ENCODE measurements around the gene GRPR. TPM values are rescaled to one million over a fixed set of nuclear protein-coding genes. Genes with fewer than 3 reads are reported as not detected.

GRPR gene
- total and polyA plus RNA-seq, 12 donors, result 0.03 to 0.57 (median 0.28) TPM; not detected in 1

DNA sequence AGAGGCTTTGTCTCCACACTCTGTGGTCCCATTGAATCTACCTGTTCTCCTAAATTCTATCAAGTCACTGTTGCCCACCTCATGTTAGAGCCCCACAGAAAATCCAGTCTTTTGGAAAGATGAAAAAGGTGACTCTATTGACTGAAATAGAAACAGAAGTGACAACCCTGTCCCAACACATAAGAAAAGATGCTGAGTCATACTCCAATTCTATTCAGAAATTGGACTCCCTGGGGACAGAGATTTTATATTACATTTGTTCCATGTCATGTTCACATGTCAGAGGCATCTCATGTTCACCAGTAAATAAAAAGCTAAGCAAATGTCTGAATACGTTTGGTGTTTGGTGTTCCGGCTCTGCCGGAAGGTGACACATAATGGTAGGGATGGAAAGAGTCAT lies 2.9 kb upstream of the GRPR start:
- WGBS, 2 donors, result 90 to 94% methylated on average over 3 of the region's 3 CpGs
- DNase-seq, result no peak
- Histone ChIP-seq H3K27me3 (peaks cover 0 to 35% (median 0%) of the 10 kb centered on the region in 7 donors), H3K4me3 (no peak overlapping the region), H3K27ac (no peak overlapping the region), H3K4me1 (peaks cover 0 to 3% (median 0%) of the 10 kb centered on the region in 9 donors), H3K36me3 (no peaks in the 10 kb centered on the region), H3K9me3 (peaks cover 0 to 22% (median 0%) of the 10 kb centered on the region in 11 donors)
- intact Hi-C loops (cut with DNase I), result loop anchor here in 8 of 10 donors (5.0 to 10.0 kb wide), 4 partner anchors 314 to 554 kb away; no protein-coding TSS in a partner anchor
- no peak for ATAC-seq
- no peak for TF ChIP-seq CTCF (IDR thresholded peaks at IDR 0.05)

DNA sequence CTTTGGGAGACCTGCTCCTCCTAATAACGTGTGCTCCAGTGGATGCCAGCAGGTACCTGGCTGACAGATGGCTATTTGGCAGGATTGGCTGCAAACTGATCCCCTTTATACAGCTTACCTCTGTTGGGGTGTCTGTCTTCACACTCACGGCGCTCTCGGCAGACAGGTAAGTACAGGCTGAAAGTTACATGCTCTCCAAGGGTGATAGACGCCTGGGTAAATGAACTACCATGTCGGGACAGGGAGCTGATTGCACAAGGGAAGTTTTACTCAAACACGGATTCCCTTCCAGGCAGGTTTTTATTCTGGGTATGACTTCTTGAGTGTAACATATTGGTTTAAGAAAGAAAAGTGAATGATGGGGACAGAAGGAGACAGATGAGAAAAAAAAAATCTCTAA lies 836 bp downstream of the GRPR start:
- DNase-seq, result no peak
- Histone ChIP-seq H3K9me3 (peaks cover 0 to 4% (median 0%) of the 10 kb centered on the region in 11 donors), H3K4me1 (peaks cover 0 to 3% (median 0%) of the 10 kb centered on the region in 9 donors), H3K36me3 (no peaks in the 10 kb centered on the region), H3K4me3 (no peak overlapping the region), H3K27ac (no peak overlapping the region), H3K27me3 (peaks cover 0 to 71% (median 0%) of the 10 kb centered on the region in 7 donors)
- ATAC-seq, result no peak
- WGBS, 2 donors, result 71 to 81% methylated on average over 7 of the region's 7 CpGs
- intact Hi-C loops (cut with DNase I), result loop anchor here in 8 of 10 donors (5.0 to 10.0 kb wide), 4 partner anchors 311 to 551 kb away; no protein-coding TSS in a partner anchor
- TF ChIP-seq CTCF (IDR thresholded peaks at IDR 0.05), result no peak

- Histone ChIP-seq H3K4me3 (no peak overlapping the region), H3K9me3 (no peaks in the 10 kb centered on the region), H3K4me1 (peaks cover 0 to 3% (median 0%) of the 10 kb centered on the region in 9 donors), H3K36me3 (no peaks in the 10 kb centered on the region), H3K27me3 (peaks cover 0 to 82% (median 0%) of the 10 kb centered on the region in 7 donors), H3K27ac (no peak overlapping the region)
- no peak for TF ChIP-seq CTCF (IDR thresholded peaks at IDR 0.05)
- ATAC-seq, result no peak
- DNase-seq, result no peak
- 64 to 71% methylated on average over 5 of the region's 5 CpGs for WGBS, 2 donors
- intact Hi-C loops (cut with DNase I), result loop anchor here in 6 of 10 donors (10.0 kb wide), 3 partner anchors 309 to 549 kb away; no protein-coding TSS in a partner anchor
Observed at GRCh38 chrX:16125520-16126149, 2.3 kb downstream of the GRPR start.

DNA sequence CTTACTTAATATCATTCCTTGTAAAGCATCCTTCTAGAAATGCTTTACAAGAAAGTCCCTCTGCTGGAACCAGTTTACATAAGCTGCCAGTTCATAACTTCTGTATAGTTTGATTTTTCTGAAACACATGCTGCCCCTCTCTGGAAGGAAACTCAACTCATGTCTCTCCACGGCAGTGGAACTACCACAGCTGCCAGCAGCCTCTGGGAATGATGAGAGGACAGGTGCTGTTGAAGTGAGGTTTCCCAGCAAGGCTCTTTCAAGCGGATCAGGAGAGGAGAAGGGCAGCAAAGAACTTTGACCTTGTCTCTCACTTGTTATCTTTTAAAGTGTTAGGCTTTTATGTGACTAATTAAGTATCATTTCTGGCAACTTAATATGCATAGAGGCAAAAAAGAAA lies 7.3 kb downstream of the GRPR start:
- no peak for TF ChIP-seq CTCF (IDR thresholded peaks at IDR 0.05)
- no peak overlapping the region for H3K27ac ChIP-seq
- DNase-seq (no peak), ATAC-seq (no peak)
- intact Hi-C loops (cut with DNase I), result no loop called here
- H3K4me1 ChIP-seq, result no peaks in the 10 kb centered on the region
- no peaks in the 10 kb centered on the region for H3K9me3 ChIP-seq
- no peak overlapping the region for H3K4me3 ChIP-seq
- 38 to 42% methylated on average over 2 of the region's 2 CpGs for WGBS, 2 donors
- no peaks in the 10 kb centered on the region for H3K36me3 ChIP-seq
- peaks cover 0 to 97% (median 0%) of the 10 kb centered on the region in 7 donors for H3K27me3 ChIP-seq

Measured in heart right ventricle (tissue), 16 donors.